ENCODE data around the gene MDP1. TPM values are rescaled to one million over a fixed set of nuclear protein-coding genes. Genes with fewer than 3 reads are reported as not detected.

Gene MDP1
- total RNA-seq, 4 donors from 2014 or later, result 11.1 to 17.5 (median 14.4) TPM

GRCh38 chr14:24251880-24252288 lies 36.0 kb upstream of the MDP1 start:
- TF ChIP-seq POLR2AphosphoS5 (IDR thresholded peaks at IDR 0.05) (no peak), EP300 (IDR thresholded peaks at IDR 0.05) (no peak), POLR2A (IDR thresholded peaks at IDR 0.05; ENCODE audit: low read depth) (no peak), CTCF (IDR thresholded peaks at IDR 0.05) (no peak)
- DNase-seq (ENCODE audit: extremely low spot score), result no peak
- Histone ChIP-seq H3K27me3 (no peaks in the 10 kb centered on the region), H3K36me3 (peaks cover 0 to 26% (median 0%) of the 10 kb centered on the region in 4 donors), H3K27ac (replicated peaks in 1 of 4) (no peak overlapping the region), H3K4me3 (no peak overlapping the region), H3K4me1 (no peaks in the 10 kb centered on the region), H3K9me3 (no peaks in the 10 kb centered on the region)
- WGBS, result 100% methylated on average over 1 of the region's 1 CpG
- intact Hi-C loops (cut with DNase I), result no loop called here

GRCh38 chr14:24250354-24250753 lies 34.5 kb upstream of the MDP1 start:
- intact Hi-C loops (cut with DNase I), result no loop called here
- H3K27ac ChIP-seq (replicated peaks in 1 of 4), result no peak overlapping the region
- H3K4me1 ChIP-seq, result no peaks in the 10 kb centered on the region
- H3K4me3 ChIP-seq, result no peak overlapping the region
- H3K9me3 ChIP-seq, result no peaks in the 10 kb centered on the region
- no peak for DNase-seq (ENCODE audit: extremely low spot score)
- no peaks in the 10 kb centered on the region for H3K27me3 ChIP-seq
- peaks cover 0 to 22% (median 0%) of the 10 kb centered on the region in 4 donors for H3K36me3 ChIP-seq
- TF ChIP-seq CTCF (IDR thresholded peaks at IDR 0.05) (no peak), POLR2A (IDR thresholded peaks at IDR 0.05; ENCODE audit: low read depth) (no peak), POLR2AphosphoS5 (IDR thresholded peaks at IDR 0.05) (no peak)
- WGBS, result 58% methylated on average over 4 of the region's 4 CpGs

GRCh38 chr14:24249230-24250021 lies 33.6 kb upstream of the MDP1 start:
- intact Hi-C loops (cut with DNase I), result no loop called here
- Histone ChIP-seq H3K4me1 (no peaks in the 10 kb centered on the region), H3K9me3 (no peaks in the 10 kb centered on the region), H3K27me3 (no peaks in the 10 kb centered on the region), H3K27ac (replicated peaks in 1 of 4) (no peak overlapping the region), H3K4me3 (no peak overlapping the region), H3K36me3 (peaks cover 0 to 12% (median 0%) of the 10 kb centered on the region in 4 donors)
- no peak for DNase-seq (ENCODE audit: extremely low spot score)
- TF ChIP-seq EP300 (IDR thresholded peaks at IDR 0.05) (no peak), CTCF (IDR thresholded peaks at IDR 0.05) (no peak), POLR2A (IDR thresholded peaks at IDR 0.05; ENCODE audit: low read depth) (no peak), POLR2AphosphoS5 (IDR thresholded peaks at IDR 0.05) (no peak)
- WGBS, result 79% methylated on average over 10 of the region's 13 CpGs

- Histone ChIP-seq H3K27me3 (no peaks in the 10 kb centered on the region), H3K9me3 (no peaks in the 10 kb centered on the region), H3K36me3 (no peaks in the 10 kb centered on the region), H3K4me3 (no peak overlapping the region), H3K27ac (replicated peaks in 1 of 4) (no peak overlapping the region), H3K4me1 (peaks cover 6 to 12% (median 10%) of the 10 kb centered on the region in 4 donors)
- TF ChIP-seq EP300 (IDR thresholded peaks at IDR 0.05) (no peak), POLR2AphosphoS5 (IDR thresholded peaks at IDR 0.05) (no peak), CTCF (IDR thresholded peaks at IDR 0.05) (no peak), POLR2A (IDR thresholded peaks at IDR 0.05; ENCODE audit: low read depth) (no peak)
- no peak for DNase-seq (ENCODE audit: extremely low spot score)
- intact Hi-C loops (cut with DNase I), result no loop called here
- 76% methylated on average over 7 of the region's 7 CpGs for WGBS
Measured at GRCh38 chr14:24247422-24247821, 31.6 kb upstream of the MDP1 start.
